H1 (cell line): Measurements from ENCODE around the gene THSD1. TPM values are rescaled to one million over a fixed set of nuclear protein-coding genes. Genes with fewer than 3 reads are reported as not detected.

ENCODE experiments used
- CTCF ChIA-PET: fragments of 300-600 bp; sonication (Branson Sonifier 250); formaldehyde crosslinking; loops from one replicate; lab custom pipeline; 2021; ENCODE audit not compliant: partially characterized antibody; lab: Charles Lee
- POLR2A ChIA-PET: fragments of 300-600 bp; sonication (Branson Sonifier 250); formaldehyde crosslinking; loops from one replicate; lab custom pipeline; 2021; ENCODE audit warnings: inconsistent platforms; ENCODE audit not compliant: partially characterized antibody; lab: Charles Lee
- DNase-seq, 2 experiments: peaks; one replicate each; pipeline versions ENCODE4 v3.0.0 to v3.0.0-alpha.2; 2010 to 2022; ENCODE audit warnings: low spot score in 2 of 2, low read depth in 1 of 2, mixed read lengths in 1 of 2
- FAIRE-seq: peaks from 2 replicates; lab custom pipeline; 2011; peaks lifted over from hg19 to GRCh38; lab: Jason Lieb, UNC
- H2AFZ ChIP-seq: 2 replicates; pipeline ENCODE4 v1.8.1; 2012; ENCODE audit warnings: low read length, inconsistent platforms
- H2AK5ac ChIP-seq: 2 replicates; pipeline ENCODE4 v1.6.1; 2013; ENCODE audit warnings: low read depth, low read length
- H2BK120ac ChIP-seq: replicated peaks from 2 replicates; pipeline ENCODE3; 2013; ENCODE audit warnings: low read depth, low read length, inconsistent platforms
- H2BK12ac ChIP-seq: 2 replicates; pipeline ENCODE4 v1.6.1; 2013; ENCODE audit warnings: low read depth, low read length
- H2BK15ac ChIP-seq: 2 replicates; pipeline ENCODE4 v1.6.1; 2013; ENCODE audit warnings: low read length
- H2BK20ac ChIP-seq: 2 replicates; pipeline ENCODE4 v1.6.1; 2013; ENCODE audit warnings: low read length
- H2BK5ac ChIP-seq: 2 replicates; pipeline ENCODE4 v1.6.1; 2013; ENCODE audit warnings: low read depth, low read length
- H3K14ac ChIP-seq: 2 replicates; pipeline ENCODE4 v1.6.1; 2013; ENCODE audit warnings: inconsistent platforms; ENCODE audit not compliant: insufficient read length
- H3K18ac ChIP-seq: 2 replicates; pipeline ENCODE4 v1.6.1; 2013; ENCODE audit warnings: low read length; ENCODE audit errors: extremely low read depth
- H3K23ac ChIP-seq: 2 replicates; pipeline ENCODE4 v1.6.1; 2013; ENCODE audit warnings: inconsistent platforms; ENCODE audit not compliant: insufficient read length
- H3K23me2 ChIP-seq: 2 replicates; pipeline ENCODE4 v1.6.1; 2013; ENCODE audit warnings: low read depth, low read length
- H3K27ac ChIP-seq: 2 replicates; pipeline ENCODE4 v1.6.1; 2011; ENCODE audit warnings: low read depth, low read length, inconsistent platforms
- H3K27me3 ChIP-seq, 4 experiments: replicated peaks in 1 of 4; 1 replicate in 1 of 4; 2 replicates in 3 of 4; pipeline versions ENCODE4 v1.6.1 to v1.8.1; 2011 to 2013; ENCODE audit warnings: low read length in 3 of 4, mild to moderate bottlenecking in 3 of 4, inconsistent platforms in 2 of 4, mixed read lengths in 2 of 4, moderate library complexity in 1 of 4; ENCODE audit not compliant: control insufficient read depth in 3 of 4, insufficient read depth in 3 of 4; ENCODE audit errors: extremely low read depth in 1 of 4
- H3K36me3 ChIP-seq, 4 experiments: 2 replicates each; pipeline versions ENCODE4 v1.6.1 to v1.8.1; 2011 to 2013; ENCODE audit warnings: mild to moderate bottlenecking in 4 of 4, low read length in 3 of 4, moderate library complexity in 2 of 4, control low read depth in 1 of 4, inconsistent platforms in 1 of 4; ENCODE audit not compliant: insufficient read depth in 4 of 4, control insufficient read depth in 2 of 4
- H3K4ac ChIP-seq: replicated peaks from 2 replicates; pipeline ENCODE3; 2013; ENCODE audit warnings: low read length, low read depth, mixed read lengths, inconsistent platforms; ENCODE audit not compliant: insufficient read length
- H3K4me1 ChIP-seq, 4 experiments: replicated peaks in 1 of 4; 1 replicate in 1 of 4; 2 replicates in 3 of 4; pipeline versions ENCODE4 v1.6.1 to v1.8.1; 2011 to 2013; ENCODE audit warnings: low read length in 3 of 4, inconsistent platforms in 2 of 4, mixed read lengths in 1 of 4; ENCODE audit not compliant: insufficient read depth in 4 of 4, control insufficient read depth in 3 of 4
- H3K4me2 ChIP-seq, 2 experiments: 2 replicates each; pipeline versions ENCODE4 v1.6.1 to v1.8.1; 2011 to 2013; ENCODE audit warnings: low read depth in 2 of 2, low read length in 2 of 2, control low read depth in 1 of 2, inconsistent platforms in 1 of 2, mild to moderate bottlenecking in 1 of 2; ENCODE audit not compliant: insufficient read depth in 1 of 2
- H3K4me3 ChIP-seq, 4 experiments: fragments of 200-600, 300-600 bp in 1 of 4; sonication (generic), shearing (Covaris generic), sonication (Bioruptor Twin) in 1 of 4; 2 replicates each; pipeline versions ENCODE4 v1.5.1 to v1.8.1; 2011 to 2016; ENCODE audit warnings: low read length in 4 of 4, low read depth in 3 of 4, control low read depth in 2 of 4, inconsistent platforms in 2 of 4, mild to moderate bottlenecking in 2 of 4, mixed read lengths in 1 of 4, moderate library complexity in 1 of 4; ENCODE audit not compliant: insufficient read depth in 2 of 4; ENCODE audit errors: extremely low read depth in 1 of 4
- H3K56ac ChIP-seq: replicated peaks from 2 replicates; pipeline ENCODE3; 2013; ENCODE audit warnings: low read depth, mild to moderate bottlenecking, mixed read lengths, low read length, inconsistent platforms; ENCODE audit not compliant: insufficient read length
- H3K79me1 ChIP-seq: 2 replicates; pipeline ENCODE4 v1.6.1; 2013; ENCODE audit warnings: low read depth, low read length, control low read depth
- H3K79me2 ChIP-seq, 2 experiments: 2 replicates each; pipeline versions ENCODE4 v1.6.1 to v1.8.1; 2012 to 2013; ENCODE audit warnings: low read length in 2 of 2, mild to moderate bottlenecking in 2 of 2, inconsistent platforms in 1 of 2; ENCODE audit not compliant: insufficient read depth in 2 of 2, control insufficient read depth in 1 of 2
- H3K9ac ChIP-seq, 4 experiments: replicated peaks in 1 of 4; 1 replicate in 1 of 4; 2 replicates in 3 of 4; pipeline versions ENCODE4 v1.6.1 to v1.8.1; 2011 to 2013; ENCODE audit warnings: low read depth in 3 of 4, low read length in 3 of 4, control low read depth in 2 of 4, mild to moderate bottlenecking in 2 of 4, moderate library complexity in 2 of 4, inconsistent platforms in 1 of 4; ENCODE audit errors: extremely low read depth in 1 of 4
- H3K9me3 ChIP-seq, 2 experiments: 2 replicates each; pipeline versions ENCODE4 v1.6.1 to v1.8.1; 2012 to 2013; ENCODE audit warnings: mild to moderate bottlenecking in 2 of 2, moderate library complexity in 2 of 2, control low read depth in 1 of 2, inconsistent platforms in 1 of 2, low read depth in 1 of 2, low read length in 1 of 2, mixed read lengths in 1 of 2; ENCODE audit not compliant: insufficient read depth in 2 of 2
- H4K20me1 ChIP-seq, 2 experiments: replicated peaks in 1 of 2; 2 replicates each; pipeline versions ENCODE3 to v1.8.1; 2011 to 2013; ENCODE audit warnings: inconsistent platforms in 2 of 2, low read length in 2 of 2, mild to moderate bottlenecking in 1 of 2; ENCODE audit not compliant: insufficient read depth in 2 of 2, control insufficient read depth in 1 of 2
- H4K5ac ChIP-seq: 2 replicates; pipeline ENCODE4 v1.6.1; 2013; ENCODE audit warnings: low read length, low read depth, mixed read lengths, inconsistent platforms; ENCODE audit not compliant: insufficient read length
- H4K8ac ChIP-seq: 2 replicates; pipeline ENCODE4 v1.8.0; 2013; ENCODE audit warnings: mild to moderate bottlenecking, moderate library complexity, low read length, inconsistent platforms; ENCODE audit not compliant: insufficient read depth; ENCODE audit errors: extremely low read depth
- H4K91ac ChIP-seq: replicated peaks from 2 replicates; pipeline ENCODE3; 2013; ENCODE audit warnings: low read length, mixed read lengths, inconsistent platforms; ENCODE audit not compliant: insufficient read length
- ASH2L ChIP-seq: fragments of 200-600, 300-600 bp; sonication (generic); IDR thresholded peaks from one replicate; pipeline ENCODE4 v1.7.1; 2017; ENCODE audit warnings: low read length
- ATF2 ChIP-seq: IDR thresholded peaks from 2 replicates; pipeline ENCODE4 v1.6.1; 2012; ENCODE audit warnings: low read length, inconsistent platforms
- CBX8 ChIP-seq: fragments of 300-800, 300-1000 bp; sonication (generic); IDR thresholded peaks from 2 replicates; pipeline ENCODE4 v1.7.1; 2016; ENCODE audit warnings: low read depth, low read length, borderline replicate concordance
- CTBP2 ChIP-seq: IDR thresholded peaks from 2 replicates; pipeline ENCODE4 v1.7.0; 2011; ENCODE audit warnings: borderline replicate concordance, mild to moderate bottlenecking, moderate library complexity, mixed read lengths, low read length; ENCODE audit not compliant: insufficient read depth, insufficient read length
- EZH2 ChIP-seq: fragments of 200-600 bp; sonication (generic); IDR thresholded peaks from 2 replicates; pipeline ENCODE4 v1.7.1; 2012; ENCODE audit warnings: low read depth, mild to moderate bottlenecking, moderate library complexity, low read length, inconsistent platforms; ENCODE audit not compliant: severe bottlenecking
- NANOG ChIP-seq: IDR thresholded peaks from 2 replicates; pipeline ENCODE4 v1.6.1; 2011; ENCODE audit warnings: low read length, low read depth, mild to moderate bottlenecking, inconsistent platforms; ENCODE audit not compliant: insufficient read depth, poor library complexity, severe bottlenecking
- RBBP5 ChIP-seq: IDR thresholded peaks from 2 replicates; pipeline ENCODE4 v1.7.1; 2012; ENCODE audit warnings: low read depth, mild to moderate bottlenecking, inconsistent platforms, low read length, moderate library complexity, borderline replicate concordance
- SAP30 ChIP-seq: fragments of 300-600 bp; sonication (generic); IDR thresholded peaks from 2 replicates; pipeline ENCODE4 v1.7.1; 2012; ENCODE audit warnings: low read length, moderate library complexity, mild to moderate bottlenecking, inconsistent platforms; ENCODE audit not compliant: insufficient read depth, insufficient replicate concordance
- SIX5 ChIP-seq: IDR thresholded peaks from 2 replicates; pipeline ENCODE4 v1.6.1; 2011; ENCODE audit warnings: mild to moderate bottlenecking, low read depth, low read length
- TCF12 ChIP-seq: IDR thresholded peaks from 2 replicates; pipeline ENCODE4 v1.6.1; 2011; ENCODE audit warnings: low read depth, mild to moderate bottlenecking, low read length
- YY1 ChIP-seq: IDR thresholded peaks from 2 replicates; pipeline ENCODE4 v1.6.1; 2011; ENCODE audit warnings: low read depth, mild to moderate bottlenecking, low read length
- WGBS, 2 experiments: shearing (Covaris generic) in 1 of 2; methylation state at CpG; one replicate each; pipeline versions ENCODE4 v1.1.6 to v1.1.7; 2013 to 2015; ENCODE audit warnings: low lambda C conversion rate in 2 of 2, mixed read lengths in 2 of 2, inconsistent platforms in 1 of 2, low coverage in 1 of 2, missing lambda C conversion rate in 1 of 2; ENCODE audit not compliant: insufficient replicate concordance in 2 of 2, insufficient coverage in 1 of 2, insufficient read length in 1 of 2; ENCODE audit errors: extremely low coverage in 1 of 2, missing lambda C conversion rate in 1 of 2; 5-methylcytosine and 5-hydroxymethylcytosine counted together
- polyA plus RNA-seq, 7 experiments: library from polyadenylated mRNA; depleted of rRNA in 3 of 7; stranded (reverse) in 5 of 7; unstranded in 2 of 7; fragments of >200 nt in 5 of 7; fragments of 200-250 nt in 2 of 7; gene quantifications; 1 replicate in 5 of 7; 2 replicates in 1 of 7; 4 replicates in 1 of 7; pipeline versions ENCODE4 v1.2.1 to v1.2.3, GENCODE V29; 2011 to 2013; ENCODE audit warnings: missing spikeins in 2 of 7, mixed read lengths in 2 of 7
- total RNA-seq: library from RNA; stranded (reverse); fragmentation: NEBNext Ultra II Directional; extraction: Animal tissue kit (Norgen Biotek cat#: 25700); gene quantifications from 2 replicates; pipeline ENCODE4 v1.2.1, GENCODE V29; 2021

THSD1 gene
- total and polyA plus RNA-seq, 2 of the 8 experiments (the other 6 are each of a cell fraction or from before 2014, with no cell fraction given) = 0.17 to 0.35 TPM

DNA sequence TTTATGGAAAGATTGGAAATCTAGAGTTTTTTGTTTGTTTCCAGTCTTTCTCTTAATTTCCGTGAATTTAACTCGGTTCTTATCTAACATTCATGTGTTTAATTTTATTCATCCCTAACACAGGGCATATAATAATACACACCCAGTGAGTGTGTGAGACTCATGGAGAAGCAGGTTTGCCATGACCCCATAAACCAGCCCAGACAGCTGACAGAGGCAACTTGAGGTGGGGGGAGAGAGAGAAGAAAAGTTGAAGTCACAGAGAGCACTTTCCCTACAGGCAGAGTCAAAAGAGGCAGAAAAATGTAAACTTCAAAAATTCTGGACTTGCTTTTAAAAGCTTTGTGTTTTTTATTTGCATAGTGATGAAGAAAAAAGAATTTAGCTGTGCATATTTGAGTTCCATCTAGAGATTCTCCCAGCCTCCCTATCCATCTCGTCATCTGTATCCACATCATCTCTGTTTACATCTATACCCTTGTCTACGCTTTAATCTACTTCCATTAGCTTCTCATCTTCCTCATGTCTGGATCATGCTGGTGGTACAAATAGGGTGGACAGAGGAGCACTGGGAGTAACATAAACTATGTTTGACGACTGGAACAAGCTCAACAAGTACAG is 60.2 kb downstream of the THSD1 start:
- Histone ChIP-seq H3K79me2 (no peaks in the 10 kb centered on the region), H3K4me3 (no peak overlapping the region), H2BK120ac (no peak overlapping the region), H4K91ac (no peak overlapping the region), H4K5ac (no peak overlapping the region), H3K23me2 (no peaks in the 10 kb centered on the region), H2BK12ac (no peak overlapping the region), H3K79me1 (no peaks in the 10 kb centered on the region), H2BK15ac (no peak overlapping the region), H2BK5ac (no peak overlapping the region), H2AK5ac (no peak overlapping the region), H2BK20ac (no peak overlapping the region), H3K4me1 (no peaks in the 10 kb centered on the region), H3K18ac (no peak overlapping the region), H3K4me2 (no peak overlapping the region), H3K23ac (no peak overlapping the region), H3K9me3 (no peaks in the 10 kb centered on the region), H3K14ac (no peak overlapping the region), H2AFZ (no peak overlapping the region), H3K36me3 (no peaks in the 10 kb centered on the region), H3K27me3 (no peaks in the 10 kb centered on the region), H4K20me1 (no peaks in the 10 kb centered on the region), H3K56ac (no peak overlapping the region), H3K9ac (no peak overlapping the region), H3K4ac (no peak overlapping the region), H4K8ac (no peak overlapping the region), H3K27ac (no peak overlapping the region)
- ChIA-PET CTCF (interaction anchor here (0.7 to 1.3 kb wide), 4 partner anchors 20 to 218 kb away, joined by 3 to 5 read pairs (median 3); no protein-coding TSS in a partner anchor), POLR2A (no interaction called here)
- DNase-seq (no peak), FAIRE-seq (no peak)
- 79% methylated on average over 5 of the region's 5 CpGs; no CpG with 5 or more reads in 1 of the 2 experiments for WGBS, 2 experiments
- TF ChIP-seq RBBP5 (no peak), NANOG (no peak), SAP30 (no peak), TCF12 (no peak), EZH2 (no peak), YY1 (no peak), SIX5 (no peak), ATF2 (no peak), CBX8 (no peak), CTBP2 (no peak), ASH2L (no peak)
